Activated T-cell treated with anti-CD3 and anti-CD28 coated beads for 48 hours (primary cell): ENCODE measurements around the gene RIT2.

Source experiments
- DNase-seq: peaks from one replicate; pipeline ENCODE4 v3.0.0-alpha.2; 2020; ENCODE audit warnings: low read depth

Gene RIT2

GRCh38 chr18:43081396-43081795, 34.1 kb downstream of the RIT2 start:
- no peak for DNase-seq

- DNase-seq: no peak
Measured at GRCh38 chr18:43080671-43081070, 34.8 kb downstream of the RIT2 start.

GRCh38 chr18:43079422-43079821, 36.1 kb downstream of the RIT2 start:
- no peak for DNase-seq

- DNase-seq: no peak
Measured at GRCh38 chr18:43078478-43079092, 36.9 kb downstream of the RIT2 start.

GRCh38 chr18:43077510-43078308, 37.8 kb downstream of the RIT2 start:
- DNase-seq: no peak

- DNase-seq: no peak
Measured at GRCh38 chr18:43073771-43074170, 41.7 kb downstream of the RIT2 start.

GRCh38 chr18:43068781-43069180, 46.7 kb downstream of the RIT2 start:
- DNase-seq: no peak

GRCh38 chr18:43067570-43067969, 47.9 kb downstream of the RIT2 start:
- no peak for DNase-seq

GRCh38 chr18:43061816-43062215, 53.7 kb downstream of the RIT2 start:
- DNase-seq: no peak

GRCh38 chr18:43061318-43061717, 54.2 kb downstream of the RIT2 start:
- no peak for DNase-seq

- DNase-seq: no peak
Measured at GRCh38 chr18:43060020-43060419, 55.5 kb downstream of the RIT2 start.

- DNase-seq: no peak
Measured at GRCh38 chr18:43054815-43055519, 60.5 kb downstream of the RIT2 start.

GRCh38 chr18:43049021-43049420, 66.5 kb downstream of the RIT2 start:
- DNase-seq: no peak

- DNase-seq: no peak
Measured at GRCh38 chr18:43046322-43046721, 69.2 kb downstream of the RIT2 start.

GRCh38 chr18:43043626-43044025, 71.9 kb downstream of the RIT2 start:
- no peak for DNase-seq

- no peak for DNase-seq
Measured at GRCh38 chr18:43040281-43040680, 75.2 kb downstream of the RIT2 start.

- DNase-seq: no peak
Measured at GRCh38 chr18:43034683-43035500, 80.6 kb downstream of the RIT2 start.

GRCh38 chr18:43031169-43031568, 84.3 kb downstream of the RIT2 start:
- no peak for DNase-seq

- DNase-seq: no peak
Measured at GRCh38 chr18:43029414-43029813, 86.1 kb downstream of the RIT2 start.

- DNase-seq: no peak
Measured at GRCh38 chr18:43022874-43023273, 92.6 kb downstream of the RIT2 start.

- DNase-seq: no peak
Measured at GRCh38 chr18:43017622-43018021, 97.9 kb downstream of the RIT2 start.

- no peak for DNase-seq
Measured at GRCh38 chr18:43013486-43013885, 102.0 kb downstream of the RIT2 start.
